Osteoblast (primary cell): ENCODE measurements around the gene DDC. TPM values are rescaled to one million over a fixed set of nuclear protein-coding genes. Genes with fewer than 3 reads are reported as not detected.

Experiments
- DNase-seq: peaks from one replicate; pipeline ENCODE4 v3.0.0; 2011; ENCODE audit warnings: low spot score, mixed read lengths; ENCODE audit not compliant: insufficient read length; ENCODE audit errors: missing footprints
- H2AFZ ChIP-seq: 2 replicates; pipeline ENCODE4 v1.6.0; 2011; ENCODE audit warnings: mild to moderate bottlenecking, low read length
- H3K27ac ChIP-seq: 2 replicates; pipeline ENCODE4 v1.5.1; 2011; ENCODE audit warnings: mild to moderate bottlenecking, low read depth, low read length, moderate library complexity
- H3K27me3 ChIP-seq: 2 replicates; pipeline ENCODE4 v1.6.0; 2012; ENCODE audit warnings: mild to moderate bottlenecking, control low read depth, inconsistent platforms, low read length, moderate library complexity; ENCODE audit not compliant: insufficient read depth
- H3K36me3 ChIP-seq: 2 replicates; pipeline ENCODE4 v1.5.1; 2011; ENCODE audit warnings: mild to moderate bottlenecking, low read length, control low read depth, moderate library complexity; ENCODE audit not compliant: insufficient read depth
- H3K4me1 ChIP-seq: 2 replicates; pipeline ENCODE4 v1.5.1; 2011; ENCODE audit warnings: mild to moderate bottlenecking, low read length, control low read depth, moderate library complexity; ENCODE audit not compliant: insufficient read depth
- H3K4me2 ChIP-seq: 2 replicates; pipeline ENCODE4 v1.6.0; 2011; ENCODE audit warnings: mild to moderate bottlenecking, low read length; ENCODE audit not compliant: insufficient read depth
- H3K4me3 ChIP-seq: fragments of 200-600 bp; sonication (generic); 3 replicates; pipeline ENCODE4 v1.5.1; 2012; ENCODE audit warnings: mild to moderate bottlenecking, low read length, inconsistent platforms; ENCODE audit not compliant: insufficient read depth
- H3K79me2 ChIP-seq: 2 replicates; pipeline ENCODE4 v1.6.0; 2012; ENCODE audit warnings: mild to moderate bottlenecking, low read length, control low read depth, inconsistent platforms; ENCODE audit not compliant: insufficient read depth
- H3K9me3 ChIP-seq: 2 replicates; pipeline ENCODE4 v1.5.1; 2011; ENCODE audit warnings: low read depth, low read length, control low read depth
- H4K20me1 ChIP-seq: 2 replicates; pipeline ENCODE4 v1.6.0; 2012; ENCODE audit warnings: mild to moderate bottlenecking, low read length, control low read depth; ENCODE audit not compliant: insufficient read depth
- total RNA-seq: library from RNA; depleted of rRNA; stranded (reverse); fragments of >200 nt; gene quantifications from 2 replicates; pipeline ENCODE4 v1.2.3, GENCODE V29; 2012
- TF ChIP-seq, protein P1 (sequence below): IDR thresholded peaks from 2 replicates; pipeline ENCODE4 v1.5.1; 2011; ENCODE audit warnings: mild to moderate bottlenecking, low read depth, low read length, moderate library complexity; ENCODE audit errors: extremely low read depth

The DDC gene
- total RNA-seq, 1 donor, result not detected

DNA sequence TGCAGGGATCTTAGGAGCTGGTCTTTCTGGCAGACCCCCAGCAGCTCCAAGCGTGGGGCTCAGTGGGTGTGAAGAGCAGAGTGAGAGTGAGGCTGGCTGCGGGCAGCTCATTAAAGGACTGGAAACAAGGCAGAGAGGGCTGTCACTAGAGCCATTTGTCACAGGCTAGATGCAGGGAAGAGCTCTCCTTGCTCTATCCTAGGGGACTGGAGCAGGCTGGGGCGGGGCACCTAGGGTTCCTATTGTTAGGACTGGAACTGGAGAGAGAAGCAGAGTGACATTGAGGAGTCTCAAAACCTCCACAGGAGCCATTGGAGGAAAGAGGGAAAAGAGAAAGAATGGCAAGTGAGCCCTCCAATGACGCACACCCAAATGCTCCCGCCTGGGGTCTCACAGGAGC lies 772 bp upstream of the DDC start:
- Histone ChIP-seq H3K27ac (no peak overlapping the region), H4K20me1 (no peaks in the 10 kb centered on the region), H3K79me2 (no peaks in the 10 kb centered on the region), H3K27me3 (peaks cover 14% of the 10 kb centered on the region), H3K4me2 (no peak overlapping the region), H3K4me1 (no peaks in the 10 kb centered on the region), H3K4me3 (no peak overlapping the region), H2AFZ (no peak overlapping the region), H3K9me3 (no peaks in the 10 kb centered on the region), H3K36me3 (no peaks in the 10 kb centered on the region)
- TF ChIP-seq, protein P1, sequence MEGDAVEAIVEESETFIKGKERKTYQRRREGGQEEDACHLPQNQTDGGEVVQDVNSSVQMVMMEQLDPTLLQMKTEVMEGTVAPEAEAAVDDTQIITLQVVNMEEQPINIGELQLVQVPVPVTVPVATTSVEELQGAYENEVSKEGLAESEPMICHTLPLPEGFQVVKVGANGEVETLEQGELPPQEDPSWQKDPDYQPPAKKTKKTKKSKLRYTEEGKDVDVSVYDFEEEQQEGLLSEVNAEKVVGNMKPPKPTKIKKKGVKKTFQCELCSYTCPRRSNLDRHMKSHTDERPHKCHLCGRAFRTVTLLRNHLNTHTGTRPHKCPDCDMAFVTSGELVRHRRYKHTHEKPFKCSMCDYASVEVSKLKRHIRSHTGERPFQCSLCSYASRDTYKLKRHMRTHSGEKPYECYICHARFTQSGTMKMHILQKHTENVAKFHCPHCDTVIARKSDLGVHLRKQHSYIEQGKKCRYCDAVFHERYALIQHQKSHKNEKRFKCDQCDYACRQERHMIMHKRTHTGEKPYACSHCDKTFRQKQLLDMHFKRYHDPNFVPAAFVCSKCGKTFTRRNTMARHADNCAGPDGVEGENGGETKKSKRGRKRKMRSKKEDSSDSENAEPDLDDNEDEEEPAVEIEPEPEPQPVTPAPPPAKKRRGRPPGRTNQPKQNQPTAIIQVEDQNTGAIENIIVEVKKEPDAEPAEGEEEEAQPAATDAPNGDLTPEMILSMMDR, result no peak
- no peak for DNase-seq

DNA sequence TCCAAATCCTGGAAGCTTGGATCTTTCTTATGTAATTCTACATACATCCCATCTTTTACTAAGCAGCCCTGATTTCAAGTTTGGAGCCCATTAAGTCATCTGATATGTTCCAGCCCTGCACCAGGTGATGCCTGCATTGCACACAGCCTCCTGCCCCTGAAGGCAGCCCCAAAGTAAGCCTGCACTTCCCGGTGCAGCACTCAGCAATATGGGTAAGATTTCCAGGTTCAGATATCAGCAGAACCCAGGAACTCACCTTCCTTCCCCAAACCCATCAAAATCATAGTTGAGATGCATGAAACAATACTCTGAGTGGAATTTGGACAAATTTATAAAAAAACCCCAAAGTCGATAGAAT lies 333 bp upstream of the DDC start:
- TF ChIP-seq, protein P1, result no peak
- Histone ChIP-seq H4K20me1 (no peaks in the 10 kb centered on the region), H2AFZ (no peak overlapping the region), H3K4me1 (no peaks in the 10 kb centered on the region), H3K27ac (no peak overlapping the region), H3K79me2 (no peaks in the 10 kb centered on the region), H3K27me3 (peaks cover 14% of the 10 kb centered on the region), H3K9me3 (no peaks in the 10 kb centered on the region), H3K4me2 (no peak overlapping the region), H3K36me3 (no peaks in the 10 kb centered on the region), H3K4me3 (no peak overlapping the region)
- DNase-seq, result no peak

DNA sequence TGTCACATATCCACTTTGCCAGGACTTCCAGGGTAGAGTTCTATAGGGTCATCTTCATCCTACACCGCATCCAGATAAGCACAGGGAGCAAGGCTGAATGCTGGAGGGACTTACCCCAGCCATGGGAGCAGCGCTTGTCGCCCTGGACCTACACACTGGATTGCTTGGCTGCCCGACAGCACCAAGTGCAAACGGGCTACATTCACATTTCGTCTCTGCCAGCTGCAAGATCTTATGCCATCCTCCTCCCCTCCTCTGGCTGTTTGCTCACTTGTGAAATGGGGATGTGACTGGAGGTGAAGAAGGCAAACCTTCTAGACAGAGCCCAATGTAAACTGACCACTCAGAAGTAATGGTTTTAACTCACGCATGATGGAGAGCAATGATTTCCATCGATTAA lies 1.0 kb downstream of the DDC start:
- H3K4me1 ChIP-seq, result no peaks in the 10 kb centered on the region
- H4K20me1 ChIP-seq, result no peaks in the 10 kb centered on the region
- TF ChIP-seq, protein P1, result no peak
- H3K27me3 ChIP-seq, result peaks cover 20% of the 10 kb centered on the region
- no peak overlapping the region for H3K4me2 ChIP-seq
- H3K79me2 ChIP-seq, result no peaks in the 10 kb centered on the region
- no peaks in the 10 kb centered on the region for H3K9me3 ChIP-seq
- no peak overlapping the region for H2AFZ ChIP-seq
- H3K36me3 ChIP-seq, result no peaks in the 10 kb centered on the region
- no peak overlapping the region for H3K27ac ChIP-seq
- DNase-seq, result no peak
- no peak overlapping the region for H3K4me3 ChIP-seq

DNA sequence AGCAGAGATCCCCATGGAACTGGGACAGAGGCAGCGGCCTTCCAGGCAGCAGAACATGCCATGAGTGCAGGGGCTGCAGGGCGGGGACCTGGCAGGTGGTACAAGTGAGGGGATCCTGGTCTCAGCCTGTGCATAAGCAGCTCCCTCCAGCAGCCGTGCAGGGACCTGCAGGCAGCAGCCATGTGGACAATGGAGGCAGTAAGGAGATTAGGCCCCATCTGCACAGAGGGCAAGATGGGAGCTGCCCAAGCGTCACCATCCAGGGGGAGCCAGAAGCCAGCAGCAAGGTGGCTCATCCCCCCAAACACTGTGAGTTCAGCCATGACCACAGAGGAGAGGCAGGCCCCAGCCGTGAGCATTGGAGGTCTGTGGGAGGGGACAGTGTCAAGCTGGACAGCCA lies 3.1 kb downstream of the DDC start:
- H3K79me2 ChIP-seq, result no peaks in the 10 kb centered on the region
- H3K27ac ChIP-seq, result no peak overlapping the region
- H3K9me3 ChIP-seq, result no peaks in the 10 kb centered on the region
- peaks cover 37% of the 10 kb centered on the region for H3K27me3 ChIP-seq
- H3K4me3 ChIP-seq, result no peak overlapping the region
- H4K20me1 ChIP-seq, result no peaks in the 10 kb centered on the region
- TF ChIP-seq, protein P1, result no peak
- DNase-seq, result peak; percentile 51
- no peaks in the 10 kb centered on the region for H3K4me1 ChIP-seq
- no peak overlapping the region for H2AFZ ChIP-seq
- no peak overlapping the region for H3K4me2 ChIP-seq
- no peaks in the 10 kb centered on the region for H3K36me3 ChIP-seq
